Measurements from ENCODE around the gene EHF.

DNA sequence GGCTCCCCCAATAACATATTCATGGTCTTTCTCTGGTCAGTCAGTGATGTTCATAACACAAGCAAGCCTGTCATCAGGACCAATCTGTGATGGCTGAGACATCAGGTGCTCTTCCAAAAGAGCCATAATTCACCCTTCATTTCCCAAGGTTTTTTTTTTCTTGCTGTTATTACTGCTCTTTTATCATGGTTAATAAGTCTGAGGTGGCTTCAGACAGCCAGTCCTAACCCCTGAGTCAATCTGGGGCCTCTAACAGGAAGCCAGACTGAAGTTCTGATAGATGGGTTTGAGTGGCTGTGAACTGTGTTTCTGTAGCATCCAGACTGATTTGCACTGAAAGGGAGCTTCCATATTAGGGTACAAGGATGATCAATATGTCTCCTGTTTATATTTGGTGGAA lies 8.8 kb downstream of the EHF start:
- TF ChIP-seq ZFX (IDR thresholded peaks at IDR 0.05; ENCODE audit: borderline replicate concordance), result no peak
- TF ChIP-seq, protein P1, sequence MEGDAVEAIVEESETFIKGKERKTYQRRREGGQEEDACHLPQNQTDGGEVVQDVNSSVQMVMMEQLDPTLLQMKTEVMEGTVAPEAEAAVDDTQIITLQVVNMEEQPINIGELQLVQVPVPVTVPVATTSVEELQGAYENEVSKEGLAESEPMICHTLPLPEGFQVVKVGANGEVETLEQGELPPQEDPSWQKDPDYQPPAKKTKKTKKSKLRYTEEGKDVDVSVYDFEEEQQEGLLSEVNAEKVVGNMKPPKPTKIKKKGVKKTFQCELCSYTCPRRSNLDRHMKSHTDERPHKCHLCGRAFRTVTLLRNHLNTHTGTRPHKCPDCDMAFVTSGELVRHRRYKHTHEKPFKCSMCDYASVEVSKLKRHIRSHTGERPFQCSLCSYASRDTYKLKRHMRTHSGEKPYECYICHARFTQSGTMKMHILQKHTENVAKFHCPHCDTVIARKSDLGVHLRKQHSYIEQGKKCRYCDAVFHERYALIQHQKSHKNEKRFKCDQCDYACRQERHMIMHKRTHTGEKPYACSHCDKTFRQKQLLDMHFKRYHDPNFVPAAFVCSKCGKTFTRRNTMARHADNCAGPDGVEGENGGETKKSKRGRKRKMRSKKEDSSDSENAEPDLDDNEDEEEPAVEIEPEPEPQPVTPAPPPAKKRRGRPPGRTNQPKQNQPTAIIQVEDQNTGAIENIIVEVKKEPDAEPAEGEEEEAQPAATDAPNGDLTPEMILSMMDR (IDR thresholded peaks at IDR 0.05), result no peak

Measured in 22Rv1 (cell line).